Glutamatergic neuron (in vitro differentiated cells): ENCODE data around the gene CDA. TPM values are rescaled to one million over a fixed set of nuclear protein-coding genes. Genes with fewer than 3 reads are reported as not detected.
"Not testable (repeated sequence)": the region's sequence is repeated elsewhere in the genome, so short reads cannot be mapped to it uniquely, and the experiment has no call there.

Source experiments
- DNase-seq: peaks from one replicate; pipeline ENCODE4 v3.0.0; 2022
- H3K27ac Mint-ChIP-seq: one replicate; pipeline ENCODE4 v1.8.0; 2020; ENCODE audit warnings: mild to moderate bottlenecking, mixed read lengths, inconsistent platforms; ENCODE audit not compliant: unreplicated experiment
- H3K27me3 Mint-ChIP-seq: one replicate; pipeline ENCODE4 v1.8.0; 2020; ENCODE audit warnings: mild to moderate bottlenecking, moderate library complexity, mixed read lengths, inconsistent platforms; ENCODE audit not compliant: unreplicated experiment
- H3K36me3 Mint-ChIP-seq: one replicate; pipeline ENCODE4 v1.8.0; 2020; ENCODE audit warnings: mild to moderate bottlenecking, mixed read lengths, inconsistent platforms; ENCODE audit not compliant: unreplicated experiment
- H3K4me1 Mint-ChIP-seq: one replicate; pipeline ENCODE4 v1.8.0; 2020; ENCODE audit warnings: mild to moderate bottlenecking, low read depth, mixed read lengths, inconsistent platforms; ENCODE audit not compliant: unreplicated experiment
- H3K4me3 Mint-ChIP-seq: one replicate; pipeline ENCODE4 v1.8.0; 2020; ENCODE audit warnings: mild to moderate bottlenecking, mixed read lengths, inconsistent platforms; ENCODE audit not compliant: unreplicated experiment
- H3K9me3 Mint-ChIP-seq: one replicate; pipeline ENCODE4 v1.8.0; 2020; ENCODE audit warnings: mild to moderate bottlenecking, moderate library complexity, mixed read lengths, inconsistent platforms; ENCODE audit not compliant: unreplicated experiment
- CTCF ChIP-seq: fragments of 200-600 bp; sonication (generic); IDR thresholded peaks from one replicate; pipeline ENCODE4 v1.5.0; 2021; ENCODE audit not compliant: partially characterized antibody, unreplicated experiment
- total RNA-seq: library from RNA; stranded (reverse); fragmentation: NEBNext Ultra II Directional; extraction: Animal tissue kit (Norgen Biotek cat#: 25700); gene quantifications from one replicate; pipeline ENCODE4 v1.2.1, GENCODE V29; 2021; ENCODE audit not compliant: unreplicated experiment

Gene CDA
- total RNA-seq, 1 donor from 2014 or later, result not detected

GRCh38 chr1:20601129-20601825 lies 12.4 kb downstream of the CDA start:
- H3K9me3 Mint-ChIP-seq, result peaks cover 5% of the 10 kb centered on the region
- H3K36me3 Mint-ChIP-seq, result no peaks in the 10 kb centered on the region
- DNase-seq, result no peak
- H3K27me3 Mint-ChIP-seq, result no peaks in the 10 kb centered on the region
- no peaks in the 10 kb centered on the region for H3K4me1 Mint-ChIP-seq
- no peak overlapping the region for H3K27ac Mint-ChIP-seq
- TF ChIP-seq CTCF, result no peak
- H3K4me3 Mint-ChIP-seq, result no peak overlapping the region

GRCh38 chr1:20602851-20603450 lies 14.1 kb downstream of the CDA start:
- H3K9me3 Mint-ChIP-seq, result peaks cover 5% of the 10 kb centered on the region
- TF ChIP-seq CTCF, result no peak
- H3K36me3 Mint-ChIP-seq, result no peaks in the 10 kb centered on the region
- no peaks in the 10 kb centered on the region for H3K4me1 Mint-ChIP-seq
- DNase-seq, result no peak
- H3K27ac Mint-ChIP-seq, result no peak overlapping the region
- no peak overlapping the region for H3K4me3 Mint-ChIP-seq
- H3K27me3 Mint-ChIP-seq, result no peaks in the 10 kb centered on the region

- no peaks in the 10 kb centered on the region for H3K36me3 Mint-ChIP-seq
- no peak for TF ChIP-seq CTCF
- H3K4me1 Mint-ChIP-seq, result no peaks in the 10 kb centered on the region
- no peak overlapping the region for H3K4me3 Mint-ChIP-seq
- no peak overlapping the region for H3K27ac Mint-ChIP-seq
- no peaks in the 10 kb centered on the region for H3K27me3 Mint-ChIP-seq
- peaks cover 2% of the 10 kb centered on the region for H3K9me3 Mint-ChIP-seq
- no peak for DNase-seq
Observed at GRCh38 chr1:20603504-20604464, 14.9 kb downstream of the CDA start.

GRCh38 chr1:20604678-20605077 lies 15.8 kb downstream of the CDA start:
- no peak for TF ChIP-seq CTCF
- no peak overlapping the region for H3K4me3 Mint-ChIP-seq
- H3K36me3 Mint-ChIP-seq, result no peaks in the 10 kb centered on the region
- peaks cover 1% of the 10 kb centered on the region for H3K9me3 Mint-ChIP-seq
- no peaks in the 10 kb centered on the region for H3K27me3 Mint-ChIP-seq
- no peak for DNase-seq
- no peak overlapping the region for H3K27ac Mint-ChIP-seq
- no peaks in the 10 kb centered on the region for H3K4me1 Mint-ChIP-seq

DNA sequence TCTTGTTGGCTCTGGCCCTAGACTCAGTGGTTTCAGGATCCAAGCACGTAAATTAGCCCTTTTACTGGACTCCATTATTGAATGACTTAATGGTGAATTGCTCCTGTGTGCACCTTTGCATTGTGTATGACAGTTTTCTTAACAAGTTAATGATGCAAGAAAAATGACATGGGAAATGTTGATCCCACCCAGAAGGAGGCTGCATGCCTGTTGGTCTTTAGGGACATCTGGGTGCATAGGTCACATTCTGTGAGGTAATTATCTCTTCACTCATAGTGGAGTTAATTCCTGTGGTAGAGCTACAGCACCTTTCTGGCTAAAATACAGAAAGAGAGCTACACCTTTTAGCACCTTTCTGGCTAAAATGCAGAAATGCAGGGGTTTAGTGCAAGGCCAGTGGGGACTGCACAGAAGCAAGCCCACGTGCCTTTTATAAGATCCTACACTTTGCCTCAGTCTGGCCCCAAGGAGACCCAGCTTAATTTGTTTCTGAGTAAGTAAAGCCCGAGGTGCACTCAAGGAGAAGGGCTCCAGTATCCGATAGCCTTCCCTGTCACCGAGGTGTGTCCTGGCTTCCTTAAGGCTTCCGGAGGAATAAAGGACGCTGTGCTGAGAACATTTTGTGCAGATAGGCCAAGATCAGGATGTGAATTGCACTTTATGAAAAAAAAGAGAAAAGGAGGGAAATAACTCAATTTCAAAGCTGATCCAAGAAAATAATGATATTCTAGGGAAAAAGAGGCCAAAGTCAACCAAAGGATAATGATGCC lies 18.1 kb downstream of the CDA start:
- H3K9me3 Mint-ChIP-seq, H3K36me3 Mint-ChIP-seq, DNase-seq, H3K4me1 Mint-ChIP-seq, H3K4me3 Mint-ChIP-seq, H3K27me3 Mint-ChIP-seq, H3K27ac Mint-ChIP-seq: not testable (repeated sequence)
